IPS-NIHi11 (cell line): Measurements from ENCODE around the gene FSHR.

Experiments used
- DNase-seq: peaks from one replicate; pipeline ENCODE4 v3.0.0; 2012; ENCODE audit warnings: mixed read lengths, low spot score

The FSHR gene

GRCh38 chr2:49154140-49154539 lies at the start of gene FSHR:
Gene FSHR, minus strand, starts transcription at chr2:49154515. Its CDS starts 98 bp downstream, at chr2:49154417.
- no peak for DNase-seq

GRCh38 chr2:49199266-49199665 lies 45.0 kb upstream of the FSHR start:
- DNase-seq, result no peak

- no peak for DNase-seq
Observed at GRCh38 chr2:49194701-49195100, 40.4 kb upstream of the FSHR start.

- DNase-seq, result no peak
Observed at GRCh38 chr2:49192036-49192435, 37.7 kb upstream of the FSHR start.

GRCh38 chr2:49189512-49190225 lies 35.4 kb upstream of the FSHR start:
- no peak for DNase-seq

GRCh38 chr2:49186050-49186648 lies 31.8 kb upstream of the FSHR start:
- DNase-seq, result no peak

GRCh38 chr2:49178656-49179055 lies 24.3 kb upstream of the FSHR start:
- no peak for DNase-seq

- DNase-seq, result peak; percentile 6
Observed at GRCh38 chr2:49177194-49177593, 22.9 kb upstream of the FSHR start.

- no peak for DNase-seq
Observed at GRCh38 chr2:49175831-49176230, 21.5 kb upstream of the FSHR start.

- DNase-seq, result no peak
Observed at GRCh38 chr2:49174750-49175149, 20.4 kb upstream of the FSHR start.

GRCh38 chr2:49167131-49167530 lies 12.8 kb upstream of the FSHR start:
- no peak for DNase-seq

- DNase-seq, result no peak
Observed at GRCh38 chr2:49165662-49166061, 11.3 kb upstream of the FSHR start.

- no peak for DNase-seq
Observed at GRCh38 chr2:49164729-49165128, 10.4 kb upstream of the FSHR start.

GRCh38 chr2:49162151-49162550 lies 7.8 kb upstream of the FSHR start:
- no peak for DNase-seq

GRCh38 chr2:49154891-49155290 lies 576 bp upstream of the FSHR start:
- no peak for DNase-seq

- DNase-seq, result no peak
Observed at GRCh38 chr2:49153252-49153651, 1.1 kb downstream of the FSHR start.

GRCh38 chr2:49152824-49153223 lies 1.5 kb downstream of the FSHR start:
- DNase-seq, result no peak

GRCh38 chr2:49146401-49146800 lies 7.9 kb downstream of the FSHR start:
- no peak for DNase-seq

GRCh38 chr2:49131801-49132200 lies 22.5 kb downstream of the FSHR start:
- no peak for DNase-seq

- DNase-seq, result peak; percentile 7
Observed at GRCh38 chr2:49129034-49129433, 25.3 kb downstream of the FSHR start.

- peak; percentile 14 for DNase-seq
Observed at GRCh38 chr2:49123600-49123999, 30.7 kb downstream of the FSHR start.

GRCh38 chr2:49122107-49122506 lies 32.2 kb downstream of the FSHR start:
- DNase-seq, result no peak

- no peak for DNase-seq
Observed at GRCh38 chr2:49113046-49113445, 41.3 kb downstream of the FSHR start.

- no peak for DNase-seq
Observed at GRCh38 chr2:49111456-49111855, 42.9 kb downstream of the FSHR start.
